Keratinocyte (primary cell): ENCODE results near the gene MRPL43. TPM values are rescaled to one million over a fixed set of nuclear protein-coding genes. Genes with fewer than 3 reads are reported as not detected.

ENCODE experiments used
- DNase-seq: peaks from one replicate; pipeline ENCODE4 v3.0.0-alpha.2; 2011; ENCODE audit warnings: low read depth, missing footprints, low spot score
- FAIRE-seq: peaks from 2 replicates; lab custom pipeline; 2011; peaks lifted over from hg19 to GRCh38; lab: Jason Lieb, UNC
- H2AFZ ChIP-seq: 2 replicates; pipeline ENCODE4 v1.6.0; 2012; ENCODE audit warnings: low read length, control low read depth, inconsistent platforms; ENCODE audit not compliant: control insufficient read depth
- H3K27ac ChIP-seq: 2 replicates; pipeline ENCODE4 v1.5.1; 2011; ENCODE audit warnings: low read length; ENCODE audit not compliant: control insufficient read depth, insufficient read depth
- H3K27me3 ChIP-seq: 3 replicates; pipeline ENCODE4 v1.6.0; 2011; ENCODE audit warnings: low read length; ENCODE audit not compliant: control insufficient read depth, insufficient read depth; ENCODE audit errors: extremely low read depth
- H3K36me3 ChIP-seq, 2 experiments: 2 replicates in 1 of 2; 3 replicates in 1 of 2; pipeline ENCODE4 v1.5.1; 2011; ENCODE audit warnings: low read length in 2 of 2, mild to moderate bottlenecking in 1 of 2; ENCODE audit not compliant: control insufficient read depth in 2 of 2, insufficient read depth in 2 of 2; ENCODE audit errors: extremely low read depth in 1 of 2
- H3K4me1 ChIP-seq: 3 replicates; pipeline ENCODE4 v1.5.1; 2011; ENCODE audit warnings: low read length; ENCODE audit not compliant: control insufficient read depth, insufficient read depth; ENCODE audit errors: extremely low read depth
- H3K4me2 ChIP-seq: 3 replicates; pipeline ENCODE4 v1.6.0; 2011; ENCODE audit warnings: low read depth, low read length; ENCODE audit not compliant: control insufficient read depth, insufficient read depth; ENCODE audit errors: extremely low read depth
- H3K4me3 ChIP-seq, 3 experiments: fragments of 200-600 bp in 1 of 3; sonication (generic) in 1 of 3; 2 replicates in 2 of 3; 3 replicates in 1 of 3; pipeline ENCODE4 v1.5.1; 2011 to 2016; ENCODE audit warnings: low read length in 3 of 3, mild to moderate bottlenecking in 3 of 3, control low read depth in 2 of 3, inconsistent platforms in 1 of 3, low read depth in 1 of 3, mixed read lengths in 1 of 3, mixed run types in 1 of 3, moderate library complexity in 1 of 3; ENCODE audit not compliant: control insufficient read depth in 2 of 3, insufficient read depth in 2 of 3; ENCODE audit errors: extremely low read depth in 1 of 3
- H3K79me2 ChIP-seq: 2 replicates; pipeline ENCODE4 v1.6.0; 2012; ENCODE audit warnings: low read length; ENCODE audit not compliant: control insufficient read depth, insufficient read depth
- H3K9ac ChIP-seq: 3 replicates; pipeline ENCODE4 v1.6.0; 2011; ENCODE audit warnings: low read length; ENCODE audit not compliant: control insufficient read depth, insufficient read depth; ENCODE audit errors: extremely low read depth
- H3K9me1 ChIP-seq: 3 replicates; pipeline ENCODE4 v1.6.0; 2011; ENCODE audit warnings: low read length; ENCODE audit not compliant: control insufficient read depth, insufficient read depth; ENCODE audit errors: extremely low read depth
- H3K9me3 ChIP-seq: 2 replicates; pipeline ENCODE4 v1.5.1; 2012; ENCODE audit warnings: low read depth, low read length; ENCODE audit not compliant: control insufficient read depth
- H4K20me1 ChIP-seq: 3 replicates; pipeline ENCODE4 v1.6.0; 2011; ENCODE audit warnings: low read length; ENCODE audit not compliant: control insufficient read depth, insufficient read depth; ENCODE audit errors: extremely low read depth
- CTCF ChIP-seq, 3 experiments: IDR thresholded peaks in 1 of 3; conservative IDR thresholded peaks in 1 of 3; optimal IDR thresholded peaks in 1 of 3; 2 replicates in 2 of 3; 3 replicates in 1 of 3; pipeline versions ENCODE3 to v1.5.1; 2011; ENCODE audit warnings: low read length in 3 of 3, mild to moderate bottlenecking in 3 of 3, moderate library complexity in 2 of 3, control low read depth in 1 of 3, inconsistent platforms in 1 of 3; ENCODE audit not compliant: insufficient read depth in 2 of 3; ENCODE audit errors: extremely low read depth in 1 of 3
- EZH2 ChIP-seq: IDR thresholded peaks from one replicate; pipeline ENCODE4 v1.6.1; 2012; ENCODE audit warnings: inconsistent platforms, mild to moderate bottlenecking, low read length, moderate library complexity
- dilution Hi-C: fragments of 300-500 bp; cut with MboI; formaldehyde crosslinking; loops from one replicate; pipeline ENCODE4 v1.7.0; 2020; ENCODE audit warnings: low sequenced_read_pairs; ENCODE audit not compliant: extremely low pct_ligation_motif_present
- polyA plus RNA-seq, 5 experiments: library from polyadenylated mRNA; depleted of rRNA in 3 of 5; stranded (reverse) in 3 of 5; stranded (forward) in 1 of 5; unstranded in 1 of 5; fragments of >200 nt; gene quantifications; 1 replicate in 1 of 5; 2 replicates in 3 of 5; 3 replicates in 1 of 5; pipeline versions ENCODE4 v1.2.1 to v1.2.3, GENCODE V29; 2011 to 2012; ENCODE audit warnings: missing spikeins in 2 of 5, low read depth in 1 of 5, low replicate concordance in 1 of 5

The MRPL43 gene
- polyA plus RNA-seq, 1 donor (not counting 4 experiments of a cell fraction or from before 2014, with no cell fraction given): 71.1 TPM

GRCh38 chr10:100981178-100981772 is 6.0 kb downstream of the MRPL43 start:
- no peak for TF ChIP-seq EZH2
- no peak for FAIRE-seq
- H3K4me3 ChIP-seq: no peak overlapping the region

GRCh38 chr10:100980711-100981110 is 6.6 kb downstream of the MRPL43 start:
- TF ChIP-seq EZH2: no peak
- no peak for TF ChIP-seq CTCF (optimal IDR thresholded peaks at IDR 0.05 in 1 of 3, IDR thresholded peaks at IDR 0.05 in 1 of 3, conservative IDR thresholded peaks at IDR 0.05 in 1 of 3; ENCODE audit: extremely low read depth in 1 of 3, insufficient read depth in 2 of 3, low read length in 3 of 3)
- H3K9me1 ChIP-seq: peaks cover 2% of the 10 kb centered on the region
- H3K9ac ChIP-seq: no peak overlapping the region
- no peak overlapping the region for H3K4me2 ChIP-seq
- FAIRE-seq: no peak
- no peaks in the 10 kb centered on the region for H3K9me3 ChIP-seq
- H3K27ac ChIP-seq: no peak overlapping the region
- dilution Hi-C loops: no loop called here
- H2AFZ ChIP-seq: no peak overlapping the region
- no peaks in the 10 kb centered on the region for H4K20me1 ChIP-seq
- H3K27me3 ChIP-seq: no peaks in the 10 kb centered on the region
- no peak overlapping the region for H3K4me3 ChIP-seq
- H3K4me1 ChIP-seq: no peaks in the 10 kb centered on the region
- H3K36me3 ChIP-seq: peaks cover 9 to 23% of the 10 kb centered on the region in 2 experiments
- DNase-seq: no peak
- H3K79me2 ChIP-seq: peaks cover 2% of the 10 kb centered on the region

More at GRCh38 chr10:100981178-100981772, 6.0 kb downstream of the MRPL43 start:
- no peak for DNase-seq
- Histone ChIP-seq H3K4me2 (no peak overlapping the region), H3K27ac (no peak overlapping the region), H2AFZ (no peak overlapping the region), H3K9me1 (peaks cover 2% of the 10 kb centered on the region), H3K4me1 (peaks cover 3% of the 10 kb centered on the region), H3K36me3 (peaks cover 9 to 23% of the 10 kb centered on the region in 2 experiments), H3K9me3 (no peaks in the 10 kb centered on the region), H4K20me1 (no peaks in the 10 kb centered on the region), H3K9ac (no peak overlapping the region), H3K79me2 (peaks cover 6% of the 10 kb centered on the region), H3K27me3 (no peaks in the 10 kb centered on the region)
- dilution Hi-C loops: no loop called here

- no peak overlapping the region for H3K27ac ChIP-seq
- H3K36me3 ChIP-seq: peaks cover 9 to 23% of the 10 kb centered on the region in 2 experiments
- no peak overlapping the region for H3K4me3 ChIP-seq
- no peaks in the 10 kb centered on the region for H3K4me1 ChIP-seq
- no peak overlapping the region for H3K9ac ChIP-seq
- H3K79me2 ChIP-seq: peaks cover 2% of the 10 kb centered on the region
- FAIRE-seq (no peak), DNase-seq (no peak)
- H2AFZ ChIP-seq: no peak overlapping the region
- no peaks in the 10 kb centered on the region for H3K9me3 ChIP-seq
- dilution Hi-C loops: no loop called here
- H3K9me1 ChIP-seq: peaks cover 2% of the 10 kb centered on the region
- no peaks in the 10 kb centered on the region for H3K27me3 ChIP-seq
- no peaks in the 10 kb centered on the region for H4K20me1 ChIP-seq
- no peak overlapping the region for H3K4me2 ChIP-seq
- TF ChIP-seq CTCF (optimal IDR thresholded peaks at IDR 0.05 in 1 of 3, IDR thresholded peaks at IDR 0.05 in 1 of 3, conservative IDR thresholded peaks at IDR 0.05 in 1 of 3; ENCODE audit: extremely low read depth in 1 of 3, insufficient read depth in 2 of 3, low read length in 3 of 3) (no peak), EZH2 (no peak)
Observed at GRCh38 chr10:100980311-100980710, 7.0 kb downstream of the MRPL43 start.
